Stimulated activated naive CD4-positive, alpha-beta T cell (primary cell): ENCODE results near the gene OPCML.

Experiments used
- DNase-seq, 6 experiments: peaks; one replicate each; lab custom pipeline; 2025; lab: John Stamatoyannopoulos, UW

Gene OPCML

GRCh38 chr11:132605825-132606570 is 926.3 kb downstream of the OPCML start:
- no peak for DNase-seq

- no peak for DNase-seq
Observed at GRCh38 chr11:132604431-132604830, 927.9 kb downstream of the OPCML start.

- DNase-seq, result no peak
Observed at GRCh38 chr11:132601875-132602274, 930.4 kb downstream of the OPCML start.

GRCh38 chr11:132595711-132596134 is 936.6 kb downstream of the OPCML start:
- DNase-seq, result no peak

- no peak for DNase-seq
Observed at GRCh38 chr11:132595246-132595645, 937.1 kb downstream of the OPCML start.

GRCh38 chr11:132590986-132591385 is 941.3 kb downstream of the OPCML start:
- DNase-seq, result no peak

- DNase-seq, result no peak
Observed at GRCh38 chr11:132590554-132590953, 941.7 kb downstream of the OPCML start.

GRCh38 chr11:132589791-132590190 is 942.5 kb downstream of the OPCML start:
- no peak for DNase-seq

GRCh38 chr11:132588366-132588765 is 943.9 kb downstream of the OPCML start:
- no peak for DNase-seq

- no peak for DNase-seq
Observed at GRCh38 chr11:132587716-132588115, 944.6 kb downstream of the OPCML start.

- no peak for DNase-seq
Observed at GRCh38 chr11:132586801-132587200, 945.5 kb downstream of the OPCML start.

- DNase-seq, result no peak
Observed at GRCh38 chr11:132579634-132580327, 952.5 kb downstream of the OPCML start.

- no peak for DNase-seq
Observed at GRCh38 chr11:132579136-132579535, 953.2 kb downstream of the OPCML start.

- no peak for DNase-seq
Observed at GRCh38 chr11:132578580-132578979, 953.7 kb downstream of the OPCML start.

- no peak for DNase-seq
Observed at GRCh38 chr11:132576706-132577105, 955.6 kb downstream of the OPCML start.

- no peak for DNase-seq
Observed at GRCh38 chr11:132564091-132564885, 968.0 kb downstream of the OPCML start.

GRCh38 chr11:132563050-132563449 is 969.3 kb downstream of the OPCML start:
- no peak for DNase-seq

- DNase-seq, result no peak
Observed at GRCh38 chr11:132561937-132562336, 970.4 kb downstream of the OPCML start.

- DNase-seq, result no peak
Observed at GRCh38 chr11:132559331-132560036, 972.8 kb downstream of the OPCML start.

- no peak for DNase-seq
Observed at GRCh38 chr11:132556316-132556715, 976.0 kb downstream of the OPCML start.

- DNase-seq, result no peak
Observed at GRCh38 chr11:132555617-132556016, 976.7 kb downstream of the OPCML start.

- no peak for DNase-seq
Observed at GRCh38 chr11:132551016-132551415, 981.3 kb downstream of the OPCML start.
